HEK293 (cell line): ENCODE results near the gene NEURL4.

Source experiments
- CTCF ChIA-PET: fragments of 350-600 bp; formaldehyde crosslinking; extraction: SDS; loops from one replicate; lab custom pipeline; 2021; ENCODE audit warnings: antibody characterized with exemption; lab: Yijun Ruan, JAX
- POLR2A ChIA-PET: fragments of 300-600 bp; formaldehyde crosslinking; extraction: SDS; loops from one replicate; lab custom pipeline; 2020; ENCODE audit warnings: antibody characterized with exemption, inconsistent platforms; lab: Yijun Ruan, JAX
- H3K27ac ChIP-seq: fragments of 200-500 bp; sonication (Bioruptor generic); 2 replicates; pipeline ENCODE4 v1.5.1; 2014; ENCODE audit warnings: low read depth, low read length, control low read depth, inconsistent platforms; ENCODE audit errors: extremely low read depth
- H3K36me3 ChIP-seq, 2 experiments: fragments of 200-500 bp in 1 of 2; sonication (Bioruptor generic) in 1 of 2; 1 replicate in 1 of 2; 2 replicates in 1 of 2; pipeline ENCODE4 v1.5.1; 2014 to 2017; ENCODE audit warnings: inconsistent platforms in 2 of 2, low read length in 2 of 2; ENCODE audit not compliant: control insufficient read depth in 2 of 2, insufficient read depth in 1 of 2
- H3K4me1 ChIP-seq: fragments of 200-500 bp; sonication (Bioruptor generic); 2 replicates; pipeline ENCODE4 v1.5.1; 2014; ENCODE audit warnings: mild to moderate bottlenecking, low read length, inconsistent platforms; ENCODE audit not compliant: control insufficient read depth, insufficient read depth
- H3K4me3 ChIP-seq: 2 replicates; pipeline ENCODE4 v1.5.1; 2011; ENCODE audit warnings: low read depth, mild to moderate bottlenecking, control low read depth, low read length, moderate library complexity
- H3K9me3 ChIP-seq: fragments of 200-500 bp; sonication (Bioruptor generic); 2 replicates; pipeline ENCODE4 v1.5.1; 2014; ENCODE audit warnings: low read depth, low read length, inconsistent platforms; ENCODE audit not compliant: control insufficient read depth, insufficient read depth
- AEBP2 ChIP-seq: fragments of 450-650 bp; formaldehyde crosslinking; IDR thresholded peaks from 2 replicates; pipeline ENCODE4 v1.5.1; 2016; ENCODE audit warnings: missing biosample characterization, missing genetic modification characterization, borderline replicate concordance
- CTCF ChIP-seq: fragments of 450-650 bp; formaldehyde crosslinking; IDR thresholded peaks from 2 replicates; pipeline ENCODE4 v1.5.1; 2016; ENCODE audit warnings: missing biosample characterization, missing genetic modification characterization
- GLI2 ChIP-seq: fragments of 450-650 bp; formaldehyde crosslinking; IDR thresholded peaks from 2 replicates; pipeline ENCODE4; 2017; ENCODE audit warnings: missing biosample characterization, missing genetic modification characterization, low read depth, borderline replicate concordance
- GLI4 ChIP-seq: fragments of 450-650 bp; formaldehyde crosslinking; IDR thresholded peaks from 2 replicates; pipeline ENCODE4 v1.5.1; 2016; ENCODE audit warnings: missing biosample characterization, missing genetic modification characterization
- HIC1 ChIP-seq: fragments of 450-650 bp; formaldehyde crosslinking; IDR thresholded peaks from 2 replicates; pipeline ENCODE4 v1.5.1; 2016; ENCODE audit warnings: missing biosample characterization, missing genetic modification characterization
- TSHZ1 ChIP-seq: fragments of 450-650 bp; formaldehyde crosslinking; IDR thresholded peaks from 2 replicates; pipeline ENCODE4 v1.5.1; 2016; ENCODE audit warnings: missing biosample characterization, missing genetic modification characterization, borderline replicate concordance
- ZBTB11 ChIP-seq: fragments of 450-650 bp; formaldehyde crosslinking; conservative IDR thresholded peaks from 2 replicates; pipeline ENCODE4 v1.5.1; 2016; ENCODE audit warnings: low read depth, missing biosample characterization, missing genetic modification characterization
- ZBTB26 ChIP-seq: fragments of 450-650 bp; formaldehyde crosslinking; optimal IDR thresholded peaks from 2 replicates; pipeline ENCODE3; 2016; ENCODE audit warnings: missing biosample characterization, mild to moderate bottlenecking, missing genetic modification characterization
- ZFP69B ChIP-seq: fragments of 450-650 bp; formaldehyde crosslinking; IDR thresholded peaks from 2 replicates; pipeline ENCODE4 v1.5.1; 2016; ENCODE audit warnings: missing biosample characterization, missing genetic modification characterization
- ZNF335 ChIP-seq: fragments of 450-650 bp; formaldehyde crosslinking; conservative IDR thresholded peaks from 2 replicates; pipeline ENCODE4 v1.5.1; 2016; ENCODE audit warnings: missing biosample characterization, missing genetic modification characterization
- ZNF354C ChIP-seq: fragments of 450-650 bp; formaldehyde crosslinking; IDR thresholded peaks from 2 replicates; pipeline ENCODE4 v1.5.1; 2016; ENCODE audit warnings: missing biosample characterization, missing genetic modification characterization, low read depth, borderline replicate concordance
- ZNF423 ChIP-seq: fragments of 450-650 bp; formaldehyde crosslinking; IDR thresholded peaks from 2 replicates; pipeline ENCODE4 v1.5.1; 2016; ENCODE audit warnings: missing biosample characterization, missing genetic modification characterization
- ZNF510 ChIP-seq: fragments of 450-650 bp; formaldehyde crosslinking; IDR thresholded peaks from 2 replicates; pipeline ENCODE4 v1.5.1; 2018; ENCODE audit warnings: mild to moderate bottlenecking, missing genetic modification characterization, missing biosample characterization; ENCODE audit not compliant: insufficient replicate concordance
- ZNF544 ChIP-seq: fragments of 450-650 bp; formaldehyde crosslinking; IDR thresholded peaks from 2 replicates; pipeline ENCODE4 v1.5.0; 2017; ENCODE audit warnings: missing biosample characterization, missing genetic modification characterization
- ZNF558 ChIP-seq: fragments of 450-650 bp; formaldehyde crosslinking; IDR thresholded peaks from 2 replicates; pipeline ENCODE4 v1.5.1; 2016; ENCODE audit warnings: missing biosample characterization, missing genetic modification characterization
- ZNF623 ChIP-seq: fragments of 450-650 bp; formaldehyde crosslinking; IDR thresholded peaks from 2 replicates; pipeline ENCODE4 v1.5.1; 2016; ENCODE audit warnings: missing biosample characterization, missing genetic modification characterization
- ZNF692 ChIP-seq: fragments of 450-650 bp; formaldehyde crosslinking; IDR thresholded peaks from 2 replicates; pipeline ENCODE4 v1.5.1; 2016; ENCODE audit warnings: missing biosample characterization, missing genetic modification characterization
- ZNF76 ChIP-seq: fragments of 450-650 bp; formaldehyde crosslinking; IDR thresholded peaks from 2 replicates; pipeline ENCODE4; 2016; ENCODE audit warnings: low read depth, missing biosample characterization, missing genetic modification characterization, borderline replicate concordance

Gene NEURL4

GRCh38 chr17:7328840-7329373 lies at the start of gene NEURL4:
NEURL4 (minus strand) TSS chr17:7329335; CDS start chr17:7329312, 23 bp downstream.
- H3K4me1 ChIP-seq: peaks cover 9% of the 10 kb centered on the region
- peak within 1 kb of the TSS; percentile 64 for H3K4me3 ChIP-seq
- ChIA-PET CTCF (interaction anchor here (0.7 to 2.8 kb wide), 11 partner anchors 15 to 278 kb away, joined by 3 to 29 read pairs (median 4); partner anchors contain the start of genes SENP3, TMEM102, TMEM95 and ZBTB4), POLR2A (interaction anchor here (0.7 to 2.9 kb wide), 34 partner anchors 9 to 1100 kb away, joined by 3 to 42 read pairs (median 7); partner anchors contain the start of genes EFNB3, FXR2, GABARAP and GPS2)
- TF ChIP-seq ZNF354C (tag by site-specific recombination): no peak
- TF ChIP-seq ZBTB26 (tag by site-specific recombination): peak; percentile 6
- no peak for TF ChIP-seq AEBP2 (tag by site-specific recombination)
- TF ChIP-seq ZNF692 (tag by site-specific recombination): no peak
- no peak for TF ChIP-seq ZNF558 (tag by site-specific recombination)
- no peak for TF ChIP-seq ZFP69B (tag by site-specific recombination)
- no peak for TF ChIP-seq ZNF423
- TF ChIP-seq ZNF76 (tag by site-specific recombination): 0 out of 2 replicates have a peak, but pooled peaks have one; percentile 12
- no peak for TF ChIP-seq ZNF544 (tag by site-specific recombination)
- TF ChIP-seq CTCF (tag by site-specific recombination): peak; percentile 86
- TF ChIP-seq ZNF510 (tag by site-specific recombination): no peak
- no peak for TF ChIP-seq TSHZ1 (tag by site-specific recombination)
- 0 out of 2 replicates have a peak, but pooled peaks have one; percentile 10 for TF ChIP-seq GLI4 (tag by site-specific recombination)
- no peak for TF ChIP-seq HIC1 (tag by site-specific recombination)
- no peak for TF ChIP-seq GLI2 (tag by site-specific recombination)
- TF ChIP-seq ZNF335 (tag by site-specific recombination): peak; percentile 69
- TF ChIP-seq ZBTB11 (tag by site-specific recombination): peak; percentile 40
- TF ChIP-seq ZNF623 (tag by site-specific recombination): no peak
- H3K9me3 ChIP-seq: no peaks in the 10 kb centered on the region
- H3K27ac ChIP-seq: peak within 1 kb of the TSS; percentile 86
- H3K36me3 ChIP-seq: peaks cover 7 to 34% of the 10 kb centered on the region in 2 experiments; a peak in 2 of 3 replicates
